Colonic mucosa (tissue), 4 donors: ENCODE measurements around the gene MARCHF5. TPM values are rescaled to one million over a fixed set of nuclear protein-coding genes. Genes with fewer than 3 reads are reported as not detected.

Source experiments
- DNase-seq: peaks from one replicate; pipeline ENCODE4 v3.0.0-alpha.2; 2020
- H3K27ac ChIP-seq: fragments of 200-600 bp; one replicate; pipeline ENCODE4 v1.8.0; 2021
- H3K27me3 ChIP-seq: fragments of 200-600 bp; one replicate; pipeline ENCODE4 v1.8.0; 2021
- H3K36me3 ChIP-seq: fragments of 200-600 bp; one replicate; pipeline ENCODE4 v1.8.0; 2021
- H3K4me1 ChIP-seq: fragments of 200-600 bp; one replicate; pipeline ENCODE4 v1.8.0; 2021; ENCODE audit warnings: mild to moderate bottlenecking
- H3K4me3 ChIP-seq: fragments of 200-600 bp; one replicate; pipeline ENCODE4 v1.8.0; 2021
- H3K9ac ChIP-seq, 2 donors: one replicate each; pipeline ENCODE4 v1.7.0; 2013; ENCODE audit warnings: control low read depth in 2 of 2, low read depth in 2 of 2, low read length in 2 of 2
- H3K9me3 ChIP-seq: fragments of 200-600 bp; one replicate; pipeline ENCODE4 v1.8.0; 2021
- CTCF ChIP-seq: fragments of 200-600 bp; IDR thresholded peaks from one replicate; pipeline ENCODE4 v1.8.0; 2022; ENCODE audit warnings: antibody characterized with exemption, mild to moderate bottlenecking
- intact Hi-C: fragments of 100-400 bp; cut with DNase I; formaldehyde crosslinking; loops from one replicate; pipeline ENCODE4 v1.14.1; 2022
- total RNA-seq, 2 donors: library from RNA; stranded (reverse); fragmentation: NEBNext Ultra II Directional in 1 of 2; extraction: Animal tissue kit (Norgen Biotek cat#: 25700) in 1 of 2; gene quantifications; one replicate each; pipeline ENCODE4 v1.2.1, GENCODE V29; 2021
- donor health status: healthy.
- donor health status: DM: no; HTN: no; CAD: no.
- donor health status: DM: no; HTN: no; CAD: no.

The MARCHF5 gene
- total RNA-seq, 2 donors from 2014 or later = 37.3 to 42.8 TPM

DNA sequence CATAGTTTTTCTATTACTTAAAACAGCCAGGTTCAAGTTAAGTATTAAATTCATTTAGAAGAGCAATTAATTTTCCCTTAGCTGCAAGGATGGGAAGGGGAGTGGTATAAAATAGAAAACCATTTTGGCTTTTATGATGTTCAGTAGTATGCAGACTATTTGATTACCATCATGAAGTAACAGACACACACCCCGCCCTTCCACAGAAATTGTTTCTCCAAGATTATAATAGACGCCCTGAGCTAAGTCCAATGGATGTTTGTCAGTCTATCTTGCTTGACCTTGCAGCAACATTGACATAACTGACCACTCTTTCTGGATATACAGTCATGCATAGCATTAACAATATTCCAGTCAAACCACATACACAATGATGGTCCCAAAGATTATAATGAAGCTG lies 42.4 kb upstream of the MARCHF5 start:
- intact Hi-C loops = no loop called here
- no peak for TF ChIP-seq CTCF

DNA sequence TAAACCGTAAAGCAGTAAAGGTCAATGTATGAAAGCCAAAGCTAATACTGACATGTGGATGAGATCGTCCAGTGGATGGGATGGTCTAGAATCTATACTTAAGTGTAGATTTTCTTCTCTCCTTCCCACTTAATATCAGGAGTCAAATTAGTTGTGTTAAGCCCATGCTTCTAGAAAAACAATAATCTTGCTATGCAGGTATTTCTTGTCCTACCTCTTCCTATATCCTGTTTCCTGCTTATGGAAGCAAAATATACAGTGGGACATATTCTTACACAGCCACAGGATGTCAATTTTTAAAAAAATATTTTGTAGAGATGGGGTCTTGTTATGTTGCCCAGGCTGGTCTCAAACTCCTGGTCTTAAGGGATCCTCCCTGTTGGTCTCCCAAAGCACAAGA lies 27.6 kb upstream of the MARCHF5 start:
- H3K4me1 ChIP-seq = no peaks in the 10 kb centered on the region
- intact Hi-C loops = no loop called here
- TF ChIP-seq CTCF = no peak
- no peaks in the 10 kb centered on the region for H3K9me3 ChIP-seq
- no peaks in the 10 kb centered on the region for H3K36me3 ChIP-seq
- H3K27ac ChIP-seq = no peak overlapping the region
- DNase-seq = no peak
- no peak overlapping the region for H3K9ac ChIP-seq
- H3K4me3 ChIP-seq = no peak overlapping the region
- H3K27me3 ChIP-seq = no peaks in the 10 kb centered on the region

More for the DNA sequence above, 42.4 kb upstream of the MARCHF5 start:
- Histone ChIP-seq H3K4me3 (no peak overlapping the region), H3K27me3 (no peaks in the 10 kb centered on the region), H3K27ac (no peak overlapping the region), H3K4me1 (no peaks in the 10 kb centered on the region), H3K36me3 (no peaks in the 10 kb centered on the region), H3K9me3 (no peaks in the 10 kb centered on the region), H3K9ac (no peak overlapping the region)
- DNase-seq = no peak

DNA sequence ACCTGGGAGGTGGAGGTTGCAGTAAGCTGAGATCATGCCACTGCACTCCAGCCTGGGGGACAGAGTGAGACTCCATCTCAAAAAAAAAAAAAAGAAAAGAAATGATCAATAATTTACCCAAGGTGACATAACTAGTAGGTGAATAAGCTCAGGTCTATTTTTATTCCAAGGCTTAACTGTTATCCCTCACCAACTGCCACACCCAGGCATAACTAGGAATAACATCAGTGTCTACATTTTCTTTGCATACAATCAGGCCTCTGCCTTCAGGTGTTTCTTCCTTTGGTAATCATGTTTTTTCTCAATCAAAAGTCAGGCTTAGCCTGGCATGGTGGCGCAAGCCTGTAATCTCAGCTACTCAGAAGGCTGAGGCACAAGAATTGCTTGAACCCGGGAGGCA lies 26.7 kb upstream of the MARCHF5 start:
- Histone ChIP-seq H3K4me3 (no peak overlapping the region), H3K9me3 (no peaks in the 10 kb centered on the region), H3K27ac (no peak overlapping the region), H3K27me3 (no peaks in the 10 kb centered on the region), H3K9ac (no peak overlapping the region), H3K36me3 (no peaks in the 10 kb centered on the region), H3K4me1 (no peaks in the 10 kb centered on the region)
- TF ChIP-seq CTCF = no peak
- intact Hi-C loops = no loop called here
- no peak for DNase-seq

DNA sequence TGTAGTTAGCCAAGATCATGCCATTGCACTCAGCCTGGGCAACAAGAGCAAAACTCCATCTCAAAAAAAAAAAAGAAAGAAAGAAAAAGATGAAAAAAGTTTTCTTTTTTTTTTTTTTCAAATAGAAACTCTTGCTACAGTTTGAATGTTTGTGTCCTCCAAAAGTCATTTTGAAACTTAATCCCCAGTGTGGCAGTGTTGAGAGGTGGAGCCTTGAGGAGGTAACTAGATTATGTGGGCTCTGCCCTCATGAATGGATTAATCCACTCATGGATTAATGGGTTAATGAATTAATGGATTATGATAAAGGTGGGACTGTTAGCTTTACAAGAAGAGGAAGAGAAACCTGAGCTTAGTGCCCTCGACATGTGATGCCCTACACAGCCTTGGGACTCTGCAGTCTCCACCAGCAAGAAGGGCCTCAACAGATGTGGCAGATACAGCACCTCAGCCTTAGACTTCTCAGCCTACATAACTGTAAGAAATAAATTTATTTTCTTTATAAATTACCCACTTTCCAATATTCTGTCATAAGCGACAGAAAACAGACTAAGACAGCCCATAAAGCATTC lies 25.2 kb upstream of the MARCHF5 start:
- TF ChIP-seq CTCF = no peak
- Histone ChIP-seq H3K4me1 (no peaks in the 10 kb centered on the region), H3K27ac (no peak overlapping the region), H3K9me3 (no peaks in the 10 kb centered on the region), H3K4me3 (no peak overlapping the region), H3K27me3 (no peaks in the 10 kb centered on the region), H3K9ac (no peak overlapping the region), H3K36me3 (no peaks in the 10 kb centered on the region)
- intact Hi-C loops = no loop called here
- DNase-seq = no peak

DNA sequence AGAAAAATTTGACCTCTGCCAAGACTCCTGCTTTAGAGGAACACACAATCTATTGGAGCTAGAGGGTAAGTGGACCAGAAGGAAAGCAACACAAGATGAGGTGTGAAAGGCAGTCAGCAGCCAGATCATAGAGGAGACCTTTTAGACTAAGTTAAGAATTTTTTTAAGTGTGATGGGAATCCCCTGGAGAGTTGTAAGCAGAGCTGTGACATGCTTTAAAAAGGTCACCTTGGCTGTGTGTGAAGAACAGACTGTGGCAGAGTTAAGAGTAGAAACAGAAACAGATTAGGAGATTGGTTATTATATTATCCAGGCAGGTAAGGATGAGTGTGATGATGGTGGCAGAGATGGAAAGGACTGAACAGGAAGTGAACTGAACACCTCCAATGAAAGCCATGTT lies 23.6 kb upstream of the MARCHF5 start:
- no peak overlapping the region for H3K27ac ChIP-seq
- no peaks in the 10 kb centered on the region for H3K36me3 ChIP-seq
- H3K9ac ChIP-seq = no peak overlapping the region
- no peaks in the 10 kb centered on the region for H3K27me3 ChIP-seq
- DNase-seq = no peak
- no peaks in the 10 kb centered on the region for H3K4me1 ChIP-seq
- no peak overlapping the region for H3K4me3 ChIP-seq
- intact Hi-C loops = no loop called here
- no peaks in the 10 kb centered on the region for H3K9me3 ChIP-seq
- no peak for TF ChIP-seq CTCF
